GM19238 (cell line): ENCODE results near the gene PREB.

Experiments used
- DNase-seq: peaks from one replicate; pipeline ENCODE4 v3.0.0; 2011; ENCODE audit warnings: low spot score; ENCODE audit not compliant: insufficient read length

The PREB gene

DNA sequence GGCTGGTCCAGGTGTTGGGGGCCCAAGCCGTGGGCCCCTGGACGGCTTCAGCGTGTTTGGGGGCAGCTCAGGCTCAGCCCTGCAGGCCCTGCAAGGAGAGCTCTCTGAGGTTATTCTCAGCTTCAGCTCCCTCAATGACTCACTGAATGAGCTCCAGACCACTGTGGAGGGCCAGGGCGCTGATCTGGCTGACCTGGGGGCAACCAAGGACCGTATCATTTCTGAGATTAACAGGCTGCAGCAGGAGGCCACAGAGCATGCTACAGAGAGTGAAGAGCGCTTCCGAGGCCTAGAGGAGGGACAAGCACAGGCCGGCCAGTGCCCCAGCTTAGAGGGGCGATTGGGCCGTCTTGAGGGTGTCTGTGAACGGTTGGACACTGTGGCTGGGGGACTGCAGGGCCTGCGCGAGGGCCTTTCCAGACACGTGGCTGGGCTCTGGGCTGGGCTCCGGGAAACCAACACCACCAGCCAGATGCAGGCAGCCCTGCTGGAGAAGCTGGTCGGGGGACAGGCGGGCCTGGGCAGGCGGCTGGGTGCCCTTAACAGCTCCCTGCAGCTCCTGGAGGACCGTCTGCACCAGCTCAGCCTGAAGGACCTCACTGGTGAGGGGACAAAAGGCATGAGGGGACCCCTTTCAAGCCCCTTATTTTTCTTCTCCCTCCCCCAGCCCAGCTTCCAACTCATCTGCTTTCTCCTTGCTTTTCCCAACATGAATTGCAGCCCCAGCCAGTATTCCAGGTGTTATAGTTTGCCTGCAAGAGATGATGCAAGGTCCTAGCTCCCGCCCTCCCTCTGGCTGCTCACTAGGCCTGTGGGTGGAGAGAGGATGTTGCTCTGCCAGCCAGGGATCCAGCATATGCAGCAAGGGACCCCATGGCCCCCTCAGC, 50.8 kb downstream of the PREB start:
- DNase-seq: no peak

DNA sequence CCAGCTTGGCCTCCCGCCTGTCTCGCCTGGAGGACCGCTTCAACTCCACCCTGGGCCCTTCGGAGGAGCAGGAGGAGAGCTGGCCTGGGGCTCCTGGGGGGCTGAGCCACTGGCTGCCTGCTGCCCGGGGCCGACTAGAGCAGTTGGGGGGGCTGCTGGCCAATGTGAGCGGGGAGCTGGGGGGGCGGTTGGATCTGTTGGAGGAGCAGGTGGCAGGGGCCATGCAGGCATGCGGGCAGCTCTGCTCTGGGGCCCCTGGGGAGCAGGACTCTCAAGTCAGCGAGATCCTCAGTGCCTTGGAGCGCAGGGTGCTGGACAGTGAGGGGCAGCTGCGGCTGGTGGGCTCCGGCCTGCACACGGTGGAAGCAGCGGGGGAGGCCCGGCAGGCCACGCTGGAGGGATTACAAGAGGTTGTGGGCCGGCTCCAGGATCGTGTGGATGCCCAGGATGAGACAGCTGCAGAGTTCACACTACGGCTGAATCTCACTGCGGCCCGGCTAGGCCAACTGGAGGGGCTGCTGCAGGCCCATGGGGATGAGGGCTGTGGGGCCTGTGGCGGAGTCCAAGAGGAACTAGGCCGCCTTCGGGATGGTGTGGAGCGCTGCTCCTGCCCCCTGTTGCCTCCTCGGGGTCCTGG, 51.5 kb downstream of the PREB start:
- no peak for DNase-seq

DNA sequence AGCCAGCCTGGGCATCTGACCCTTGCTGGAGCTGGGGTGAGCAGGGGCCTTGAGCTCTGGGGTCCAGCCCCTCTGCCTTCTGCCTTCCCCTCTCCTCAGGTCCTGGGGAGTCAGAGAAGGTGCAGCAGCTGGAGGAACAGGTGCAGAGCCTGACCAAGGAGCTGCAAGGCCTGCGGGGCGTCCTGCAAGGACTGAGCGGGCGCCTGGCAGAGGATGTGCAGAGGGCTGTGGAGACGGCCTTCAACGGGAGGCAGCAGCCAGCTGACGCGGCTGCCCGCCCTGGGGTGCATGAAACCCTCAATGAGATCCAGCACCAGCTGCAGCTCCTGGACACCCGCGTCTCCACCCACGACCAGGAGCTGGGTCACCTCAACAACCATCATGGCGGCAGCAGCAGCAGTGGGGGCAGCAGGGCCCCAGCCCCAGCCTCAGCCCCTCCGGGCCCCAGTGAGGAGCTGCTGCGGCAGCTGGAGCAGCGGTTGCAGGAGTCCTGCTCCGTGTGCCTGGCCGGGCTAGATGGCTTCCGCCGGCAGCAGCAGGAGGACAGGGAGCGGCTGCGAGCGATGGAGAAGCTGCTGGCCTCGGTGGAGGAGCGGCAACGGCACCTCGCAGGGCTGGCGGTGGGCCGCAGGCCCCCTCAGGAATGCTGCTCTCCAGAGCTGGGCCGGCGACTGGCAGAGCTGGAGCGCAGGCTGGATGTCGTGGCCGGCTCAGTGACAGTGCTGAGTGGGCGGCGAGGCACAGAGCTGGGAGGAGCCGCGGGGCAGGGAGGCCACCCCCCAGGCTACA, 52.3 kb downstream of the PREB start:
- no peak for DNase-seq
